Glomerular visceral epithelial cell (primary cell): ENCODE measurements around the gene ROR2.

Experiments
- DNase-seq: peaks from one replicate; pipeline ENCODE4 v3.0.0-alpha.2; 2016; ENCODE audit errors: extremely low spot score

ROR2 gene

GRCh38 chr9:91718071-91718470, 232.0 kb downstream of the ROR2 start:
- DNase-seq: no peak

- no peak for DNase-seq
These were observed 233.2 kb downstream of the ROR2 start for GRCh38 chr9:91716815-91717214.

- DNase-seq: no peak
These were observed 233.8 kb downstream of the ROR2 start for GRCh38 chr9:91716239-91716638.

- DNase-seq: no peak
These were observed 235.0 kb downstream of the ROR2 start for GRCh38 chr9:91714874-91715615.

GRCh38 chr9:91714020-91714806, 235.8 kb downstream of the ROR2 start:
- peak; percentile 12 for DNase-seq

GRCh38 chr9:91712811-91713210, 237.2 kb downstream of the ROR2 start:
- DNase-seq: no peak

GRCh38 chr9:91711755-91712601, 238.1 kb downstream of the ROR2 start:
- DNase-seq: peak; percentile 19

- peak; percentile 7 for DNase-seq
These were observed 239.9 kb downstream of the ROR2 start for GRCh38 chr9:91710158-91710557.

- no peak for DNase-seq
These were observed 244.6 kb downstream of the ROR2 start for GRCh38 chr9:91705386-91705785.

GRCh38 chr9:91700475-91700874, 249.6 kb downstream of the ROR2 start:
- no peak for DNase-seq

- no peak for DNase-seq
These were observed 251.8 kb downstream of the ROR2 start for GRCh38 chr9:91698266-91698665.

- DNase-seq: no peak
These were observed 252.8 kb downstream of the ROR2 start for GRCh38 chr9:91697201-91697600.

- DNase-seq: no peak
These were observed 255.8 kb downstream of the ROR2 start for GRCh38 chr9:91694081-91694870.

GRCh38 chr9:91693226-91693625, 256.8 kb downstream of the ROR2 start:
- DNase-seq: no peak

GRCh38 chr9:91690540-91691249, 259.3 kb downstream of the ROR2 start:
- DNase-seq: no peak

- peak; percentile 13 for DNase-seq
These were observed 261.0 kb downstream of the ROR2 start for GRCh38 chr9:91689006-91689405.

GRCh38 chr9:91683269-91683668, 266.8 kb downstream of the ROR2 start:
- no peak for DNase-seq

GRCh38 chr9:91682806-91683205, 267.2 kb downstream of the ROR2 start:
- DNase-seq: no peak

- DNase-seq: peak; percentile 67
These were observed 268.3 kb downstream of the ROR2 start for GRCh38 chr9:91681461-91682305.

GRCh38 chr9:91680998-91681397, 269.0 kb downstream of the ROR2 start:
- DNase-seq: no peak
